ENCODE measurements around the gene RMND5A. TPM values are rescaled to one million over a fixed set of nuclear protein-coding genes. Genes with fewer than 3 reads are reported as not detected.

The RMND5A gene
- total and polyA plus RNA-seq, 7 donors, result 17.7 to 90.8 (median 72.4) TPM

DNA sequence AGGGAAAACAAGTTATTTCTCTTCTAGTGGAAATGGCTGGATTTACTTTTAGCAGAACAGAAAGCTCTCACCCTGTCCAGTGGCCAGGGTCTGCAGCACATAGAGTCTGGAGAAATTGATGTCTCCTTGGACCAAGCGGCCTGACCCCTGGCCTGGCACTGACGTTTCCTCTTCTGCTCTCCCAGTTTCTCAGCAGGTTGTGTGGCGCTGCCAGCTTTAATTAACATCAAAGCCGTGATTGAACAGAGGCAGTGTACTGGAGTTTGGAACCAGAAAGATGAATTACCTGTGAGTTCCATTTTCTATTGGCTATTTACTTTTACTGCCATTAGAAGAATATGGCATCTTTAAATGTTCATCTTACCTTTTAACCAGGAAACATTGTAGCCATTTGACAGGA is 49.7 kb downstream of the RMND5A start:
- no peak for ATAC-seq
- no peaks in the 10 kb centered on the region for H3K9me3 ChIP-seq
- DNase-seq, result no peak
- H3K4me3 ChIP-seq, result no peak overlapping the region
- TF ChIP-seq, protein P1, sequence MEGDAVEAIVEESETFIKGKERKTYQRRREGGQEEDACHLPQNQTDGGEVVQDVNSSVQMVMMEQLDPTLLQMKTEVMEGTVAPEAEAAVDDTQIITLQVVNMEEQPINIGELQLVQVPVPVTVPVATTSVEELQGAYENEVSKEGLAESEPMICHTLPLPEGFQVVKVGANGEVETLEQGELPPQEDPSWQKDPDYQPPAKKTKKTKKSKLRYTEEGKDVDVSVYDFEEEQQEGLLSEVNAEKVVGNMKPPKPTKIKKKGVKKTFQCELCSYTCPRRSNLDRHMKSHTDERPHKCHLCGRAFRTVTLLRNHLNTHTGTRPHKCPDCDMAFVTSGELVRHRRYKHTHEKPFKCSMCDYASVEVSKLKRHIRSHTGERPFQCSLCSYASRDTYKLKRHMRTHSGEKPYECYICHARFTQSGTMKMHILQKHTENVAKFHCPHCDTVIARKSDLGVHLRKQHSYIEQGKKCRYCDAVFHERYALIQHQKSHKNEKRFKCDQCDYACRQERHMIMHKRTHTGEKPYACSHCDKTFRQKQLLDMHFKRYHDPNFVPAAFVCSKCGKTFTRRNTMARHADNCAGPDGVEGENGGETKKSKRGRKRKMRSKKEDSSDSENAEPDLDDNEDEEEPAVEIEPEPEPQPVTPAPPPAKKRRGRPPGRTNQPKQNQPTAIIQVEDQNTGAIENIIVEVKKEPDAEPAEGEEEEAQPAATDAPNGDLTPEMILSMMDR (IDR thresholded peaks at IDR 0.05), result no peak
- no peak overlapping the region for H3K27ac ChIP-seq
- intact Hi-C loops (cut with DNase I), result loop anchor here in 1 of 2 donors (5.0 kb wide), 1 partner anchor 68 kb away; no protein-coding TSS in a partner anchor
- no peaks in the 10 kb centered on the region for H3K4me1 ChIP-seq
- peaks cover 0 to 89% of the 10 kb centered on the region in 2 donors for H3K36me3 ChIP-seq (ENCODE audit: insufficient read depth in 1 of 2, low read depth in 1 of 2)
- WGBS, 3 donors, result 79 to 83% (median 80%) methylated on average over 4 of the region's 4 CpGs
- no peaks in the 10 kb centered on the region for H3K27me3 ChIP-seq (ENCODE audit: insufficient read depth in 3 of 3, low read length in 2 of 3)

GRCh38 chr2:86770816-86771301 is 50.8 kb downstream of the RMND5A start:
- no peak for ATAC-seq
- TF ChIP-seq, protein P1 (IDR thresholded peaks at IDR 0.05), result no peak
- DNase-seq, result no peak
- peaks cover 2 to 95% of the 10 kb centered on the region in 2 donors for H3K36me3 ChIP-seq (ENCODE audit: insufficient read depth in 1 of 2, low read depth in 1 of 2)
- no peak overlapping the region for H3K27ac ChIP-seq
- no peaks in the 10 kb centered on the region for H3K4me1 ChIP-seq
- WGBS, 3 donors, result 87 to 91% (median 87%) methylated on average over 6 of the region's 6 CpGs
- H3K9me3 ChIP-seq, result no peaks in the 10 kb centered on the region
- H3K27me3 ChIP-seq (ENCODE audit: insufficient read depth in 3 of 3, low read length in 2 of 3), result no peaks in the 10 kb centered on the region
- H3K4me3 ChIP-seq, result no peak overlapping the region
- intact Hi-C loops (cut with DNase I), result no loop called here

- Histone ChIP-seq H3K27me3 (ENCODE audit: insufficient read depth in 3 of 3, low read length in 2 of 3) (no peaks in the 10 kb centered on the region), H3K9me3 (no peaks in the 10 kb centered on the region), H3K36me3 (ENCODE audit: insufficient read depth in 1 of 2, low read depth in 1 of 2) (peaks cover 2 to 86% of the 10 kb centered on the region in 2 donors), H3K4me1 (no peaks in the 10 kb centered on the region), H3K27ac (no peak overlapping the region), H3K4me3 (no peak overlapping the region)
- no peak for DNase-seq
- whole genome bisulfite sequencing, 3 donors, result 62 to 72% (median 63%) methylated on average over 5 of the region's 5 CpGs
- ATAC-seq, result no peak
- intact Hi-C loops (cut with DNase I), result no loop called here
- TF ChIP-seq, protein P1 (IDR thresholded peaks at IDR 0.05), result no peak
Observed at GRCh38 chr2:86772611-86773010, 52.5 kb downstream of the RMND5A start.

GRCh38 chr2:86774862-86775261 is 54.8 kb downstream of the RMND5A start:
- Histone ChIP-seq H3K27me3 (ENCODE audit: insufficient read depth in 3 of 3, low read length in 2 of 3) (no peaks in the 10 kb centered on the region), H3K4me1 (no peaks in the 10 kb centered on the region), H3K36me3 (ENCODE audit: insufficient read depth in 1 of 2, low read depth in 1 of 2) (peaks cover 2 to 68% of the 10 kb centered on the region in 2 donors), H3K9me3 (no peaks in the 10 kb centered on the region), H3K4me3 (no peak overlapping the region), H3K27ac (no peak overlapping the region)
- intact Hi-C loops (cut with DNase I), result no loop called here
- ATAC-seq, result no peak
- WGBS, 3 donors, result 71 to 78% (median 77%) methylated on average over 5 of the region's 5 CpGs
- no peak for DNase-seq
- TF ChIP-seq, protein P1 (IDR thresholded peaks at IDR 0.05), result no peak

DNA sequence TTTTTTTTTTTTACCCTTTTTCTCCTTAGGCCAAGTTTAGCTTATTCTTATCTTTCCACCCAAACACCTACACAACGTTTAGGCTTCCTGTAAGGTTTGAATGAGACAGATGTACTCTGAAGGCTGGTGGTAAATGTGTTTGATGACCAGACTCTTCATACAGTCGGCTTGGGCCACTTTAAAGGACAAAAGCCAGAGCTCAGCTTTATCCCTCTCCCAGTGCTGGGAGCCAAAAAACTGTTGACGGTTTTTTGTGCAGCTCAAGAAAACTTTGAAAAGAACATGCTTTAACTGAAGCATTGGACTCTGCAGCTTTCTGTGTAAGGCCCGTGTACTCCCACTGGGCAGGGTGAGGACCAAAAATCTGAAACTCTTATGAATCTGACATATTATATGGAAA is 55.2 kb downstream of the RMND5A start:
- Histone ChIP-seq H3K4me1 (no peaks in the 10 kb centered on the region), H3K4me3 (no peak overlapping the region), H3K9me3 (no peaks in the 10 kb centered on the region), H3K36me3 (ENCODE audit: insufficient read depth in 1 of 2, low read depth in 1 of 2) (peaks cover 2 to 63% of the 10 kb centered on the region in 2 donors), H3K27me3 (ENCODE audit: insufficient read depth in 3 of 3, low read length in 2 of 3) (no peaks in the 10 kb centered on the region), H3K27ac (no peak overlapping the region)
- ATAC-seq, result no peak
- intact Hi-C loops (cut with DNase I), result no loop called here
- WGBS, 3 donors, result 49 to 56% (median 49%) methylated on average over 4 of the region's 4 CpGs
- TF ChIP-seq, protein P1 (IDR thresholded peaks at IDR 0.05), result no peak
- no peak for DNase-seq

Measured in psoas muscle (tissue), 8 donors.